GM12874 (cell line): ENCODE data around the gene TMEM45A.

Source experiments
- TF ChIP-seq, protein P1 (sequence below): IDR thresholded peaks from 2 replicates; pipeline ENCODE4 v1.5.1; 2011; ENCODE audit warnings: low read depth, mild to moderate bottlenecking, control low read depth, low read length, moderate library complexity; ENCODE audit not compliant: insufficient read depth

The TMEM45A gene

DNA sequence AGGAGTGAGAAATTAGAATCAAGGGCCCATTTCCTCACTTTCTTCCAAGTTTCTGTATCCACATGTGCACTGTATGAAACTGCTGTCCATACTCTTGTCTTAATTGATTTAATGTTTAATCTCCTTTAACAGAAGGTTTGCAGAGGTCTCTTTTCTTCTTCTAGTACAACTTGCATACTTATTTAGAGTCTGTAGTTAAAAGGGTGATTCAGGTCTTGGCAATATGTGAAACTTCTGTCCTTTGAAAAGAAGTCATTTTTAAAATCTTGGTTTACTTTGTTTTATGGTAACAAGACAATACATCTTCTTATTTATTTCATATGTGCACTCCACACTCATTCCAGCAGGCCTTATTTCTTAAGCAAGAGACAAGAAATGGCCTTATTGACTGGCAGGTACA is 25.8 kb downstream of the TMEM45A start:
- TF ChIP-seq, protein P1, sequence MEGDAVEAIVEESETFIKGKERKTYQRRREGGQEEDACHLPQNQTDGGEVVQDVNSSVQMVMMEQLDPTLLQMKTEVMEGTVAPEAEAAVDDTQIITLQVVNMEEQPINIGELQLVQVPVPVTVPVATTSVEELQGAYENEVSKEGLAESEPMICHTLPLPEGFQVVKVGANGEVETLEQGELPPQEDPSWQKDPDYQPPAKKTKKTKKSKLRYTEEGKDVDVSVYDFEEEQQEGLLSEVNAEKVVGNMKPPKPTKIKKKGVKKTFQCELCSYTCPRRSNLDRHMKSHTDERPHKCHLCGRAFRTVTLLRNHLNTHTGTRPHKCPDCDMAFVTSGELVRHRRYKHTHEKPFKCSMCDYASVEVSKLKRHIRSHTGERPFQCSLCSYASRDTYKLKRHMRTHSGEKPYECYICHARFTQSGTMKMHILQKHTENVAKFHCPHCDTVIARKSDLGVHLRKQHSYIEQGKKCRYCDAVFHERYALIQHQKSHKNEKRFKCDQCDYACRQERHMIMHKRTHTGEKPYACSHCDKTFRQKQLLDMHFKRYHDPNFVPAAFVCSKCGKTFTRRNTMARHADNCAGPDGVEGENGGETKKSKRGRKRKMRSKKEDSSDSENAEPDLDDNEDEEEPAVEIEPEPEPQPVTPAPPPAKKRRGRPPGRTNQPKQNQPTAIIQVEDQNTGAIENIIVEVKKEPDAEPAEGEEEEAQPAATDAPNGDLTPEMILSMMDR, result no peak

DNA sequence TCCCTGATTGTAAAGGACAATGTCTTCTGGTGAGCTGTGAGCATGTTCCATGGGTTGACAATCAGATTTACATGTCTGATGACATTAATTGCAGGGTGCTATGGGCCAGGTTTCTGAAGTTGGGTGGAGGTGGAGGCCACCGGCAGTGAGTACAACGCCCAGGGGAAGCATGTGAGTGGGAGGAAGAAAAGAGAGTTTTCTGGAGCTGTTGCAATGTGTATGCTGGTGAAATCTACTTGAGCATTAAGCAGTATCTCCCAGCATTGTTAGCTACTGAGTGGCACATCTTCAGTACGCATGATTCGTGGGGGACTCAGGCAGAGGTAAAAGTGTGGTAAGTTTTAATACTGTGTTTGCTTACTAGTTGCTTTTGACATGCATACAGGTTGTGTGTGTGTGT is 26.6 kb downstream of the TMEM45A start:
- TF ChIP-seq, protein P1, result no peak

DNA sequence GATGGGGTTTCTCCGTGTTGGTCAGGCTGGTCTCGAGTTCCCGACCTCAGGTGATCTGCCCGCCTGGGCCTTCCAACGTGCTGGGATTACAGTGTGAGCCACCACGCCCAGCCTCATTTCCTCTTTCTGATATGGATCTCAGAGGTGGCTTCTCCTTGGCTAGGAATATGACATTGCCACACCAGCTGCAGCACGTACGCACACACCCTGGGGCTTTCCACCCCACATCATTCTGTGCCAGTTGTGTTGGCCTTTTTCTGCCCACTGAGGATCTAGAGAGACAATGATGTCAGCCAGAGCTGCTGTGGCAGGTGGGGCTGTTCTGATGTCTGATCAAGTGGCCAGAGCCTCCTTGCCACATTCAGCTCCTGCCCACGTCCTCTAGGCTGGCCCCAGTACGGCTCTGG is 29.0 kb downstream of the TMEM45A start:
- TF ChIP-seq, protein P1, result no peak

DNA sequence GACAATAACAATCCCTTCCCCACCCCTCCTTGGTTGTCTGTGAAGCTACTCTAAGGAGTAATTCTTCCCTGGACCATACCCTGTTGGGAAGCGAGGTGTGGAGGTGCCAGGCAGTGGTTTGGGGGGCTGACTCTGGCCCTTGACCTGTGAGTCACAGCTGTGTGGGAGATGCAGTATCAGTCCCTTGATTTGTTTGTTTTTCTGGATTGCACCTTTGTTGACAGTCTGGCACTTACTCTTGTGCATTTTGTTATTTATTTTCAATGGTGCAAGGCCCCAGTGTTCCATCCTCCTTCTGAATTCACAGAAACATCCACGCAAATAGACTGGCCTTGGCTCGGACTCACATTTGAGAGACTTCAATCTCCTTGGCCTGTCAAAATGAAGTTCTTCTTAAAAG is 29.7 kb downstream of the TMEM45A start:
- TF ChIP-seq, protein P1, result no peak

DNA sequence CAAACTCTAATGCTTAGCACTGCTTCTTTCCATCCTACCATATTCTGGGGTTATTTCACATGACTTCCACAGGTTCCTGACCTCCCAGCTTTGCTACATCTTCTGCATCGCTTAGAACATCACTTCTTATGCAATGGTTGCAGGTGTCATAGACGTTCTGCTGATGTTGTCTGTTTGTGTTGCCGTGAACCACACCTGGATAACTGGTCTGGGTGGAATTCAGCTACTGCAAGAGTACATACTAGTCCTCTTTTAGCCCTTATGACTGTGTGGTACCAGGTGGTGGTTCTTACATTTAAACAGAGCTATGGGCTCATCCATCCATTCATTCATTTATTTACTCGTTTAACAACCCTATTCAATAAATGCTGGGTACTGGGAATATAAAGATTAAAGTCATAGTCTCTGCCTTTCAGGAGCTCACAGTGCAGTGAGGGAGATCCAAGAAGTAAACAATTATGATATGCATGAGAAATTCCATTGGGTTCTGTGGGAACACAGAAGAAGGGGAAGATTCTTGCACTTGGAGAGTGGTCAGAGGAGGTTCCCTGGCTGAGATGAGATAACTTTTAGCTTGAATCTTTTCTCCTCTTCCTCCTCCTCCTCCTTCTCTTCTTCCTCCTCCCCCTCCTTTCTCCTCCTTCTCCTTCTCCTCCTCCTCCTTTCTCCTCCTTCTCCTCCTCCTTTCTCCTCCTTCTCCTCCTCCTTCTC is 30.8 kb downstream of the TMEM45A start:
- TF ChIP-seq, protein P1, result no peak

DNA sequence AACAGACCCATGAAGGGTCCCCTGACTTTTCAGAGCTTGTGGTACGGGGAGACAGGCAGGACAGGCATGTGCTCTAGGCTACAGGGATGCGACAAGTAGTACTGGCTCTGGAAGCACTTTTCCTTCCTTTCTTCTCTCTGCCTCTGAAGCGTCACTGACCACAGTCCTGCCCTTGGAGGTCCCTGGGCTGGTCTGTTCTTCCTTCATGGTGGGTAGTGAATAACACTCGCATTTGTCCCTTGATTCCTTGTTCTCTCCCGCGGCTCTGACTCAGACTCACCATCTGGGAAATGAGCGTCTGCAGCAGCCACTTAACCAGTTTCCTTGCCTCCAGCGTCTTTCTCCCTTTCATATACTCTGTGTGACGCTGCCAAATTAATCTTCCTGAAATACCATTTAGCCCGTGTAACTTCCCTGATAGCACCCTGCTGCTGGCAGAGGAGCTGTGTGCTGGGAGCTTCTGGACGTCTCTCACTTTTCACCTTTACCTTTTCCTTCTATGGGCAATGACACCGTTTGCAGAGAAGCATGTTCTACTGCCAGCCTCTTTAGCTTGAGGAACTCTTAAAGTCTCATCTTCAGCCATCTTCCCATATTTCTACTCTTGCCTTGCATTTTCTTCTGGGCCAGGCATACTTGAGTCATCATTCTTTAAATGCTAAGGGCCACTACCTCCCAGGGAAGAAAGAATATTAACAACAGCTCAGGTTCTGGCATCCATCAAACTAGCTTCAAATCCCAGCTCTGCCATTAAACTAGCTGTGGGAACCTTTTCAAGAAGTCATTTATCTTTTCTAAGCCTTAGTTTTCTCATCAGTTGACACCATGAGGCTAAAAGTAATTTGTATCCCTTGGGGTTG is 33.6 kb downstream of the TMEM45A start:
- TF ChIP-seq, protein P1, result no peak

DNA sequence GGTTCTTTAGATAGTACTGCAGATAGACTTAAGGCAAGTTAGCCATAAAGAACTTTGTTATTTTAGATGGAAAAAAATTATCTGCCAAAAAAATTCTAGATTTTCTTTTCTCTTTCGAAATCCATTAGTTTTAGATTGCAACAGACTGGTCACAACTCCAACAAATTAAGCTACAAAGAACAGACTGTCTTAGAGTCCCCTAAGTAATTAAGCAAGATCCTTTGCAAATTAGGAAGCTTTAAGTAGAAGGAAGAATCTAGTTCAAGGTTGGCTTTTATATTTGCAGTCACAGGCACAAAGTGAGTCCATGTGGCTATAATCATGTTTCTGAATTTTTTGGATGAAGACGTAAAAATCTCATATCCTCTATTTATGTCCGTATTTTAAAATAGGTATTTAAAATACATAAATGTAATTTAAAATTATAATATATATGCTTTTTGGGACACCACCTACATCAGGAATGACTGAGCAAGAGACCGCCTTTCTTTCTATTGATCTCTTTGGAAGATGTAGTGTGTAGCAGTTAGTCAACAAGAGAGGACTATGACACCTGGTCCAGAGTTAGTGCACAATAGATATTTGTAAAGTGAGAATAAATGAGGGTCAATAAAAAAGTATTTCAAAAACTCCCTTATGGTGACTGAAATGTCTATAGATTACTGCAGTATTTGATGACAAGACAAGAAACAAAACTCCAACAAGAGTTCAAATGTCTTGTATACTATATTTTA is 34.4 kb downstream of the TMEM45A start:
- TF ChIP-seq, protein P1, result no peak
